Measurements from ENCODE around the gene DHODH. TPM values are rescaled to one million over a fixed set of nuclear protein-coding genes. Genes with fewer than 3 reads are reported as not detected.
A peak's percentile ranks its signal among the peaks of the same experiment; 100 is the strongest.

DHODH gene
- total and polyA plus RNA-seq, 2 of the 13 experiments (the other 11 are each of a cell fraction or from before 2014, with no cell fraction given): 10.7 to 16.4 TPM

DNA sequence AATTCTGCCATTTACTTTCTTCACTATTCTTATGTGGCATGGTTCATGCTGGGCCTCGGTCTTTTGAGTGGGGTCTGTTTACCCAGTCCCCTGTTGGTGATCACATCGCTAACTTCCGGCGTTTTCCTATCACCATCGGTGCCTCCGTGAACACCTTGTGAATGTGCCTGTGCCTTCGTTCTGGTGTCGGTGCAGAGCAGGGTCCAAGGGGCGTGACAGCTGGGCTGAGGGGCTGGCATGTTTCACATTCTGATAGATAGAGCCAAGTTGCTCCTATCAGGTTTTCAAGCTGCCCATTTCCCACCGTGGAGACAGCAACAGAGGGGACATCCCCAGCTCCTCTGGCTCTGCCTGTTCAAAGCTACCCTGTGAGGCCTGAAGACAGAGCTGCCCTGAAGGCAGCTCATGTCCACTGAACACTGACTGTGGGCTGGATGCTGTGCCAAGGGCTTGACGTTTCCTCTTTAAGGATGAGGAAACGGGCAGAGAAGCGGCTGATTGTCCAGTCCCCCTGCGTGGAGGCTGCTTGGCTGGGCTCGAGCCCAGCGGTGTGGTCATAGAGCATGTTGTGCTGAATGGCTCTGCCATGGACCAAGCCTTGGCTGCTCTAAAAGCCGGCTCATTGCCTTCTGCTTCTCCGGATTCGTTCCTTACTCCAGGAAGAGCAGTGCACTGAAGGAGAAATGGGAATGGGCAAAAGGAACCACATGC lies 17.0 kb downstream of the DHODH start (continued):
- no peak for TF ChIP-seq NFE2L1 (CRISPR knock-in tag; IDR thresholded peaks at IDR 0.05; ENCODE audit: borderline replicate concordance)
- TF ChIP-seq FIP1L1 (IDR thresholded peaks at IDR 0.05; ENCODE audit: borderline replicate concordance, insufficient read depth, low read depth, low read length): no peak
- TF ChIP-seq, protein P1, sequence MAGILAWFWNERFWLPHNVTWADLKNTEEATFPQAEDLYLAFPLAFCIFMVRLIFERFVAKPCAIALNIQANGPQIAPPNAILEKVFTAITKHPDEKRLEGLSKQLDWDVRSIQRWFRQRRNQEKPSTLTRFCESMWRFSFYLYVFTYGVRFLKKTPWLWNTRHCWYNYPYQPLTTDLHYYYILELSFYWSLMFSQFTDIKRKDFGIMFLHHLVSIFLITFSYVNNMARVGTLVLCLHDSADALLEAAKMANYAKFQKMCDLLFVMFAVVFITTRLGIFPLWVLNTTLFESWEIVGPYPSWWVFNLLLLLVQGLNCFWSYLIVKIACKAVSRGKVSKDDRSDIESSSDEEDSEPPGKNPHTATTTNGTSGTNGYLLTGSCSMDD (CRISPR knock-in tag; IDR thresholded peaks at IDR 0.05): no peak
- TF ChIP-seq ZNF296 (CRISPR knock-in tag; conservative IDR thresholded peaks at IDR 0.05): no peak
- TF ChIP-seq, protein P2, sequence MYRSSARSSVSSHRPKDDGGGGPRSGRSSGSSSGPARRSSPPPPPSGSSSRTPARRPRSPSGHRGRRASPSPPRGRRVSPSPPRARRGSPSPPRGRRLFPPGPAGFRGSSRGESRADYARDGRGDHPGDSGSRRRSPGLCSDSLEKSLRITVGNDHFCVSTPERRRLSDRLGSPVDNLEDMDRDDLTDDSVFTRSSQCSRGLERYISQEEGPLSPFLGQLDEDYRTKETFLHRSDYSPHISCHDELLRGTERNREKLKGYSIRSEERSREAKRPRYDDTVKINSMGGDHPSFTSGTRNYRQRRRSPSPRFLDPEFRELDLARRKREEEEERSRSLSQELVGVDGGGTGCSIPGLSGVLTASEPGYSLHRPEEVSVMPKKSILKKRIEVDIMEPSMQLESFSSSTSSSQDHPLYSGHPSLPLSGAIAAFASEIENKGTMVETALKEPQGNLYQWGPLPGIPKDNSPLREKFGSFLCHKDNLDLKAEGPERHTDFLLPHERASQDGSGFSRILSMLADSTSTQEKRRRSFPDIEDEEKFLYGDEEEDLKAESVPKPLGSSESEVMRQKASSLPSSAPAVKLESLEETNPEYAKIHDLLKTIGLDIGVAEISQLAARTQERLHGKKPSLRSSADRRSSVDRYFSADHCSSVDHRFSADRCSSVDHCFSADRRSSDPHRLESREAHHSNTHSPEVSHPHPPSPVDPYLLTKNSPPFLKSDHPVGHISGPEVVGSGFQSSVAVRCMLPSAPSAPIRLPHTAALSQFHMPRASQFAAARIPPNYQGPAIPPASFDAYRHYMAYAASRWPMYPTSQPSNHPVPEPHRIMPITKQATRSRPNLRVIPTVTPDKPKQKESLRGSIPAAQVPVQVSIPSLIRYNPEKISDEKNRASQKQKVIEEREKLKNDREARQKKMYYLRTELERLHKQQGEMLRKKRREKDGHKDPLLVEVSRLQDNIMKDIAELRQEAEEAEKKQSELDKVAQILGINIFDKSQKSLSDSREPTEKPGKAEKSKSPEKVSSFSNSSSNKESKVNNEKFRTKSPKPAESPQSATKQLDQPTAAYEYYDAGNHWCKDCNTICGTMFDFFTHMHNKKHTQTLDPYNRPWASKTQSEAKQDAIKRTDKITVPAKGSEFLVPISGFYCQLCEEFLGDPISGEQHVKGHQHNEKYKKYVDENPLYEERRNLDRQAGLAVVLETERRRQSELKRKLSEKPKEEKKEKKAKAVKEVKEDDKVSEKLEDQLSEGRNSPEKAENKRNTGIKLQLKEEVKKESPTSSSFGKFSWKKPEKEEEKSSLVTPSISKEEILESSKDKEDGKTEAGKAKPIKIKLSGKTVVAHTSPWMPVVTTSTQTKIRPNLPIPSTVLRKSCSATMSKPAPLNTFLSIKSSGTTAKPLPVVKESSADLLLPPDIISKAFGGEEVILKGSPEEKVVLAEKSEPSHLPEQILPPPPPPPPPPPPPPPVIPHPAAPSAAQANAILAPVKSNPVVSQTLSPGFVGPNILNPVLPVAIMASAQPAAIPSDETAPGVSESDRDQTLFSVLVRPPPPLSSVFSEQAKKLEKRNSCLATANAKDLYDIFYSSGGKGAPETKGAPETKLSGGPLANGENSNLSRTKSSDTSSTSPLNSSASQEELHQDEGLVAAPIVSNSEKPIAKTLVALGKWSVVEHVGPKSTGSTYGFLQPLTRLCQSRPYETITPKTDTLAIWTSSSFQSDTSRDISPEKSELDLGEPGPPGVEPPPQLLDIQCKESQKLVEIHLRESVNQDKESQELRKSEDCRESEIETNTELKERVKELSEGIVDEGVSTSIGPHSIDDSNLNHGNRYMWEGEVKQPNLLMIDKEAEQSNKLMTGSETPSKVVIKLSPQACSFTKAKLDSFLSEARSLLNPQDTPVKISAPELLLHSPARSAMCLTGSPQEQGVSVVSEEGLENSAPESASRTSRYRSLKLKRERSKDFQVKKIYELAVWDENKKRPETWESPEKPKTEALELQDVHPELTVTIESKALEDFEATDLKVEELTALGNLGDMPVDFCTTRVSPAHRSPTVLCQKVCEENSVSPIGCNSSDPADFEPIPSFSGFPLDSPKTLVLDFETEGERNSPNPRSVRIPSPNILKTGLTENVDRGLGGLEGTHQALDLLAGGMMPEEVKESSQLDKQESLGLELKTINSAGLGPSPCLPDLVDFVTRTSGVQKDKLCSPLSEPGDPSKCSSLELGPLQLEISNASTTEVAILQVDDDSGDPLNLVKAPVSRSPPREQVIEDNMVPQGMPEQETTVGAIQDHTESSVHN (CRISPR knock-in tag; IDR thresholded peaks at IDR 0.05): no peak
- TF ChIP-seq MATR3 (CRISPR knock-in tag; IDR thresholded peaks at IDR 0.05): no peak
- TF ChIP-seq, protein P3, sequence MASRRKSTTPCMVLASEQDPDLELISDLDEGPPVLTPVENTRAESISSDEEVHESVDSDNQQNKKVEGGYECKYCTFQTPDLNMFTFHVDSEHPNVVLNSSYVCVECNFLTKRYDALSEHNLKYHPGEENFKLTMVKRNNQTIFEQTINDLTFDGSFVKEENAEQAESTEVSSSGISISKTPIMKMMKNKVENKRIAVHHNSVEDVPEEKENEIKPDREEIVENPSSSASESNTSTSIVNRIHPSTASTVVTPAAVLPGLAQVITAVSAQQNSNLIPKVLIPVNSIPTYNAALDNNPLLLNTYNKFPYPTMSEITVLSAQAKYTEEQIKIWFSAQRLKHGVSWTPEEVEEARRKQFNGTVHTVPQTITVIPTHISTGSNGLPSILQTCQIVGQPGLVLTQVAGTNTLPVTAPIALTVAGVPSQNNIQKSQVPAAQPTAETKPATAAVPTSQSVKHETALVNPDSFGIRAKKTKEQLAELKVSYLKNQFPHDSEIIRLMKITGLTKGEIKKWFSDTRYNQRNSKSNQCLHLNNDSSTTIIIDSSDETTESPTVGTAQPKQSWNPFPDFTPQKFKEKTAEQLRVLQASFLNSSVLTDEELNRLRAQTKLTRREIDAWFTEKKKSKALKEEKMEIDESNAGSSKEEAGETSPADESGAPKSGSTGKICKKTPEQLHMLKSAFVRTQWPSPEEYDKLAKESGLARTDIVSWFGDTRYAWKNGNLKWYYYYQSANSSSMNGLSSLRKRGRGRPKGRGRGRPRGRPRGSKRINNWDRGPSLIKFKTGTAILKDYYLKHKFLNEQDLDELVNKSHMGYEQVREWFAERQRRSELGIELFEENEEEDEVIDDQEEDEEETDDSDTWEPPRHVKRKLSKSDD (CRISPR knock-in tag; IDR thresholded peaks at IDR 0.05; ENCODE audit: low read depth): 0 out of 2 replicates have a peak, but pooled peaks have one; percentile 42
- TF ChIP-seq, protein P4, sequence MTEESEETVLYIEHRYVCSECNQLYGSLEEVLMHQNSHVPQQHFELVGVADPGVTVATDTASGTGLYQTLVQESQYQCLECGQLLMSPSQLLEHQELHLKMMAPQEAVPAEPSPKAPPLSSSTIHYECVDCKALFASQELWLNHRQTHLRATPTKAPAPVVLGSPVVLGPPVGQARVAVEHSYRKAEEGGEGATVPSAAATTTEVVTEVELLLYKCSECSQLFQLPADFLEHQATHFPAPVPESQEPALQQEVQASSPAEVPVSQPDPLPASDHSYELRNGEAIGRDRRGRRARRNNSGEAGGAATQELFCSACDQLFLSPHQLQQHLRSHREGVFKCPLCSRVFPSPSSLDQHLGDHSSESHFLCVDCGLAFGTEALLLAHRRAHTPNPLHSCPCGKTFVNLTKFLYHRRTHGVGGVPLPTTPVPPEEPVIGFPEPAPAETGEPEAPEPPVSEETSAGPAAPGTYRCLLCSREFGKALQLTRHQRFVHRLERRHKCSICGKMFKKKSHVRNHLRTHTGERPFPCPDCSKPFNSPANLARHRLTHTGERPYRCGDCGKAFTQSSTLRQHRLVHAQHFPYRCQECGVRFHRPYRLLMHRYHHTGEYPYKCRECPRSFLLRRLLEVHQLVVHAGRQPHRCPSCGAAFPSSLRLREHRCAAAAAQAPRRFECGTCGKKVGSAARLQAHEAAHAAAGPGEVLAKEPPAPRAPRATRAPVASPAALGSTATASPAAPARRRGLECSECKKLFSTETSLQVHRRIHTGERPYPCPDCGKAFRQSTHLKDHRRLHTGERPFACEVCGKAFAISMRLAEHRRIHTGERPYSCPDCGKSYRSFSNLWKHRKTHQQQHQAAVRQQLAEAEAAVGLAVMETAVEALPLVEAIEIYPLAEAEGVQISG (CRISPR knock-in tag; IDR thresholded peaks at IDR 0.05): no peak
- no peak for TF ChIP-seq ZNF160 (CRISPR knock-in tag; IDR thresholded peaks at IDR 0.05)
- TF ChIP-seq ZBTB38 (CRISPR knock-in tag; IDR thresholded peaks at IDR 0.05): peak; percentile 70; the same call in 1 of the 2 replicates
